Caco-2 (cell line): ENCODE measurements around the gene LIMCH1. TPM values are rescaled to one million over a fixed set of nuclear protein-coding genes. Genes with fewer than 3 reads are reported as not detected.

Source experiments
- BruUV-seq: library from RNA; stranded (reverse); fragments of 400-500 nt; replicated peaks from 2 replicates; lab custom pipeline; 2021; lab: Mats Ljungman, UMichigan
- CTCF ChIA-PET: fragments of 300-600 bp; sonication (Branson Sonifier 250); formaldehyde crosslinking; loops from one replicate; lab custom pipeline; 2022; ENCODE audit warnings: antibody characterized with exemption; lab: Charles Lee
- POLR2A ChIA-PET: fragments of 300-600 bp; sonication (Branson Sonifier 250); formaldehyde crosslinking; loops from one replicate; lab custom pipeline; 2022; ENCODE audit warnings: antibody characterized with exemption; lab: Charles Lee
- DNase-seq, 2 experiments: peaks; one replicate each; pipeline versions ENCODE4 v3.0.0 to v3.0.0-alpha.2; 2020 to 2022
- H3K27me3 ChIP-seq: replicated peaks from 2 replicates; pipeline ENCODE4 v1.6.0; 2011; ENCODE audit warnings: low read length; ENCODE audit not compliant: control insufficient read depth, insufficient read depth
- H3K36me3 ChIP-seq: 2 replicates; pipeline ENCODE4 v1.5.1; 2011; ENCODE audit warnings: low read length; ENCODE audit not compliant: control insufficient read depth, insufficient read depth
- H3K4me1 ChIP-seq: fragments of 250-450 bp; sonication (Bioruptor Pico); 2 replicates; pipeline ENCODE4 v1.5.1; 2020; ENCODE audit warnings: mild to moderate bottlenecking
- H3K4me3 ChIP-seq: 2 replicates; pipeline ENCODE4 v1.5.1; 2011; ENCODE audit warnings: low read depth, mild to moderate bottlenecking, control low read depth, low read length
- H3K9me3 ChIP-seq: fragments of 250-450 bp; sonication (Bioruptor Pico); 2 replicates; pipeline ENCODE4 v1.5.1; 2020; ENCODE audit warnings: mild to moderate bottlenecking, moderate library complexity
- H3K27ac Mint-ChIP-seq: one replicate; pipeline ENCODE4 v1.8.0; 2022; ENCODE audit warnings: mixed read lengths; ENCODE audit not compliant: unreplicated experiment
- H3K27me3 Mint-ChIP-seq: one replicate; pipeline ENCODE4 v1.8.0; 2022; ENCODE audit warnings: mixed read lengths; ENCODE audit not compliant: insufficient read depth, unreplicated experiment
- H3K36me3 Mint-ChIP-seq: one replicate; pipeline ENCODE4 v1.8.0; 2022; ENCODE audit warnings: mild to moderate bottlenecking, mixed read lengths; ENCODE audit not compliant: insufficient read depth, unreplicated experiment
- H3K4me1 Mint-ChIP-seq: one replicate; pipeline ENCODE4 v1.8.0; 2022; ENCODE audit warnings: low read depth, mixed read lengths; ENCODE audit not compliant: unreplicated experiment
- H3K4me3 Mint-ChIP-seq: one replicate; pipeline ENCODE4 v1.8.0; 2022; ENCODE audit warnings: mild to moderate bottlenecking, moderate library complexity, mixed read lengths; ENCODE audit not compliant: unreplicated experiment
- H3K9me3 Mint-ChIP-seq: one replicate; pipeline ENCODE4 v1.8.0; 2022; ENCODE audit warnings: mixed read lengths; ENCODE audit not compliant: unreplicated experiment
- intact Hi-C: fragments of 100-400 bp; cut with micrococcal nuclease; formaldehyde crosslinking; loops from one replicate; pipeline ENCODE4 v1.10.0; 2022; ENCODE audit not compliant: unreplicated experiment
- total RNA-seq: library from RNA; stranded (reverse); gene quantifications from 2 replicates; pipeline ENCODE4 v1.2.3, GENCODE V29; 2022
- TF ChIP-seq, protein P1 (sequence below), 2 experiments: fragments of 200-600 bp in 1 of 2; IDR thresholded peaks; 1 replicate in 1 of 2; 2 replicates in 1 of 2; pipeline versions ENCODE4 v1.5.1 to v1.8.0; 2011 to 2022; ENCODE audit warnings: antibody characterized with exemption in 1 of 2, control low read depth in 1 of 2, inconsistent platforms in 1 of 2, low read depth in 1 of 2, low read length in 1 of 2, mild to moderate bottlenecking in 1 of 2, moderate library complexity in 1 of 2; ENCODE audit not compliant: insufficient read depth in 1 of 2, severe bottlenecking in 1 of 2, unreplicated experiment in 1 of 2

The LIMCH1 gene
- total RNA-seq, 1 experiment from 2014 or later = 8.4 TPM

DNA sequence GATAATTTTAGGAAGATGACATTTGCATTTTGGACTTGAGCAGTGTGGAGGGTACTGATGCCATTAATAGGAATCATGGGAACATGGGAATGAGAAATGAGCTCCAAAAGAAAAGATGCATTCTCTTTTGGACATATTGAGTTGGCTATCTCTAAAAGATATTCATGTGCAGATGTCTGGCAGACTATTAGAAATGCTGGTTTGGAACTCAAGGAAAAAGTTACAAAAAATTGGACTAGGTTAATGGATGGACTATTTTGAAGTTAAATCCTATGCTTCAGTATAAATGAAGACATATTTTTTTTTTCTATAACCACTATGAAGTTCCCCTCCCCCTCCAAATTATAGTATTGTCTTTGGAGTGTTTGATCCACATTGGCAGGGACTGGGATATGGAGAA lies 3.6 kb upstream of the LIMCH1 start:
- H3K27ac Mint-ChIP-seq = no peak overlapping the region
- Histone ChIP-seq H3K4me1 (peaks cover 19% of the 10 kb centered on the region), H3K36me3 (no peaks in the 10 kb centered on the region), H3K27me3 (no peaks in the 10 kb centered on the region), H3K4me3 (no peak overlapping the region), H3K9me3 (no peaks in the 10 kb centered on the region)
- ChIA-PET POLR2A (no interaction called here), CTCF (no interaction called here)
- peaks cover 9% of the 10 kb centered on the region for H3K4me1 Mint-ChIP-seq
- intact Hi-C loops = no loop called here
- TF ChIP-seq, protein P1, sequence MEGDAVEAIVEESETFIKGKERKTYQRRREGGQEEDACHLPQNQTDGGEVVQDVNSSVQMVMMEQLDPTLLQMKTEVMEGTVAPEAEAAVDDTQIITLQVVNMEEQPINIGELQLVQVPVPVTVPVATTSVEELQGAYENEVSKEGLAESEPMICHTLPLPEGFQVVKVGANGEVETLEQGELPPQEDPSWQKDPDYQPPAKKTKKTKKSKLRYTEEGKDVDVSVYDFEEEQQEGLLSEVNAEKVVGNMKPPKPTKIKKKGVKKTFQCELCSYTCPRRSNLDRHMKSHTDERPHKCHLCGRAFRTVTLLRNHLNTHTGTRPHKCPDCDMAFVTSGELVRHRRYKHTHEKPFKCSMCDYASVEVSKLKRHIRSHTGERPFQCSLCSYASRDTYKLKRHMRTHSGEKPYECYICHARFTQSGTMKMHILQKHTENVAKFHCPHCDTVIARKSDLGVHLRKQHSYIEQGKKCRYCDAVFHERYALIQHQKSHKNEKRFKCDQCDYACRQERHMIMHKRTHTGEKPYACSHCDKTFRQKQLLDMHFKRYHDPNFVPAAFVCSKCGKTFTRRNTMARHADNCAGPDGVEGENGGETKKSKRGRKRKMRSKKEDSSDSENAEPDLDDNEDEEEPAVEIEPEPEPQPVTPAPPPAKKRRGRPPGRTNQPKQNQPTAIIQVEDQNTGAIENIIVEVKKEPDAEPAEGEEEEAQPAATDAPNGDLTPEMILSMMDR (IDR thresholded peaks at IDR 0.05; ENCODE audit: insufficient read depth in 1 of 2, low read depth in 1 of 2, low read length in 1 of 2, severe bottlenecking in 1 of 2, unreplicated experiment in 1 of 2) = no peak
- H3K4me3 Mint-ChIP-seq = no peak overlapping the region
- no peaks in the 10 kb centered on the region for H3K9me3 Mint-ChIP-seq
- no TSS peak for BruUV-seq
- H3K27me3 Mint-ChIP-seq = no peaks in the 10 kb centered on the region
- H3K36me3 Mint-ChIP-seq = no peaks in the 10 kb centered on the region
- DNase-seq = no peak

DNA sequence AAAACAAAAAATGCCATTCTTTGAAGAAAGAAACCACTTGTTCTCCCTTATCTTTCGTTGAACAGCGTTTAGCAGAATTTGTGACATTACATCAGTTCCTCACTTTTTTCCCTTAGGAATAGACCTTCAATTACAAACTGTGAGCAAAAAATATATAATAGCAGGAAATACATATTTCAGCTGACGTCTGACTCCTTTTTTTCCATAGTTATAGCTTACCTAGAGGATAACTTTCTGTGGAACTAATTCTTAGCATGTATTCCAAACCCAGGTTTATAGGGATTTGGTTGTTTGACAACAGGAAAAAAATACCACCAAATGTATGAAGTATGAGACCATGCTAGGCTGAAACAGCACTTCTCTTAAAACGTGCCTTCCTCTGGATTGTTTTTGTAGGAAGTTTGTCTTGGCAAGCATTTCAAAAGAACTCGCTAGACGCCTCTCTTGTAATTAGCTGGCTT lies 2.0 kb upstream of the LIMCH1 start:
- TF ChIP-seq, protein P1 (IDR thresholded peaks at IDR 0.05; ENCODE audit: insufficient read depth in 1 of 2, low read depth in 1 of 2, low read length in 1 of 2, severe bottlenecking in 1 of 2, unreplicated experiment in 1 of 2) = no peak
- H3K9me3 ChIP-seq = no peaks in the 10 kb centered on the region
- Mint-ChIP-seq H3K4me3 (no peak overlapping the region), H3K9me3 (no peaks in the 10 kb centered on the region), H3K27me3 (no peaks in the 10 kb centered on the region), H3K36me3 (no peaks in the 10 kb centered on the region), H3K27ac (no peak overlapping the region), H3K4me1 (peaks cover 9% of the 10 kb centered on the region)
- DNase-seq = no peak
- POLR2A ChIA-PET = no interaction called here
- no peaks in the 10 kb centered on the region for H3K36me3 ChIP-seq
- peaks cover 19% of the 10 kb centered on the region for H3K4me1 ChIP-seq
- no TSS peak for BruUV-seq
- CTCF ChIA-PET = no interaction called here
- no peaks in the 10 kb centered on the region for H3K27me3 ChIP-seq
- H3K4me3 ChIP-seq = no peak overlapping the region
- intact Hi-C loops = no loop called here

DNA sequence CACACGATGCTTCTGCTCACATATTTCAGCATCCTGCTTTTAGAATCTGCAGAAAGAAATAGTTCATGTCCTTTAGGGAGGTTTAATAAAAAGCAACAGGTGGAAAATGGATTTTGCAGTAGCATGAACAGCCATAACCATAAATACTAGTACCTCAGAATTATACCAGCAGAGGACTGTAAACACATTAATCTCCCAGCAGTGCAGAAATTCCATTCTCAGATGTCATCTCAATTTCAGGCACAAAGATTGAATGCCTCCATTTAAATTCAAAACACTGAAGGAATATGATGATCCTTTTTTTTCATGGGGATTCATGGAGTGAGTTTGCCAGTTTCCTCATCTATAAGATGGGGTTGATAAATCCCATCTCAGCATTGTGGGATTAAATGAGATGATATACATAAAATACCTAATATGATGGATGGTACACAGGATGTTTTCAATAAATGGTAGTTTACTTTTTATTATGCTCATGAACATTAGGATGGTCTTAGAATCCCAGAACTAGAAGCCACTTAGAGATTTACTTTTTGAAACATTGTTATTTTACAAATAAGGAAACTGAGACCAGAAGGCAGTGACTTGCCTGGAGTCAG lies 566 bp upstream of the LIMCH1 start:
- Mint-ChIP-seq H3K27me3 (no peaks in the 10 kb centered on the region), H3K4me3 (no peak overlapping the region), H3K36me3 (no peaks in the 10 kb centered on the region), H3K9me3 (no peaks in the 10 kb centered on the region), H3K4me1 (peaks cover 9% of the 10 kb centered on the region), H3K27ac (no peak overlapping the region)
- ChIA-PET POLR2A (no interaction called here), CTCF (no interaction called here)
- TF ChIP-seq, protein P1 (IDR thresholded peaks at IDR 0.05; ENCODE audit: insufficient read depth in 1 of 2, low read depth in 1 of 2, low read length in 1 of 2, severe bottlenecking in 1 of 2, unreplicated experiment in 1 of 2) = no peak
- no peaks in the 10 kb centered on the region for H3K27me3 ChIP-seq
- no peak for DNase-seq
- no peak overlapping the region for H3K4me3 ChIP-seq
- H3K36me3 ChIP-seq = no peaks in the 10 kb centered on the region
- intact Hi-C loops = no loop called here
- peaks cover 19% of the 10 kb centered on the region for H3K4me1 ChIP-seq
- no TSS peak for BruUV-seq
- no peaks in the 10 kb centered on the region for H3K9me3 ChIP-seq
